Measurements from ENCODE around the gene CMTM8.

Gene CMTM8

GRCh38 chr3:32379831-32380500, 141.5 kb downstream of the CMTM8 start:
- H2BK120ac ChIP-seq (ENCODE audit: insufficient read depth, low read length, poor library complexity): no peak overlapping the region
- H3K79me2 ChIP-seq (ENCODE audit: control insufficient read depth, insufficient read depth, low read length, poor library complexity): no peaks in the 10 kb centered on the region
- H3K4ac ChIP-seq (ENCODE audit: low read depth, low read length): no peak overlapping the region
- no peak overlapping the region for H3K18ac ChIP-seq (ENCODE audit: low read length)
- no peak overlapping the region for H2BK5ac ChIP-seq (ENCODE audit: low read depth, low read length, poor library complexity)
- H2AFZ ChIP-seq (ENCODE audit: insufficient read depth, low read length, poor library complexity): no peak overlapping the region
- H4K91ac ChIP-seq (ENCODE audit: low read depth, low read length): no peak overlapping the region
- no peaks in the 10 kb centered on the region for H3K36me3 ChIP-seq (ENCODE audit: control insufficient read depth in 1 of 2, insufficient read depth in 2 of 2, low read length in 2 of 2)
- H4K8ac ChIP-seq (ENCODE audit: low read depth, low read length): no peak overlapping the region
- no peak overlapping the region for H3K4me2 ChIP-seq (ENCODE audit: low read length)
- H4K12ac ChIP-seq (ENCODE audit: low read depth, low read length): no peak overlapping the region
- no peak overlapping the region for H3K27ac ChIP-seq (ENCODE audit: low read depth, low read length)
- H3K27me3 ChIP-seq (ENCODE audit: insufficient read depth, low read length): no peaks in the 10 kb centered on the region
- no peaks in the 10 kb centered on the region for H3K4me1 ChIP-seq (ENCODE audit: control insufficient read depth in 1 of 2, insufficient read depth in 2 of 2, low read length in 2 of 2)
- no peak overlapping the region for H3K9ac ChIP-seq (ENCODE audit: low read length)
- H3K4me3 ChIP-seq (ENCODE audit: low read depth, low read length): no peak overlapping the region
- no peaks in the 10 kb centered on the region for H3K9me3 ChIP-seq (ENCODE audit: insufficient read depth, low read depth, low read length)
- H3K79me1 ChIP-seq (ENCODE audit: low read length): no peaks in the 10 kb centered on the region
- H3K14ac ChIP-seq (ENCODE audit: low read length): no peak overlapping the region
- H3K23ac ChIP-seq (ENCODE audit: low read length): no peak overlapping the region
- no CpG with 5 or more reads among the region's 10 CpGs for WGBS (ENCODE audit: extremely low coverage, insufficient coverage, insufficient read length)
- no peak for DNase-seq
- no peak overlapping the region for H2AK5ac ChIP-seq (ENCODE audit: low read length)
- no peak overlapping the region for H2BK12ac ChIP-seq (ENCODE audit: low read length)

GRCh38 chr3:32381922-32382321, 143.4 kb downstream of the CMTM8 start:
- no peak overlapping the region for H2AK5ac ChIP-seq (ENCODE audit: low read length)
- no peaks in the 10 kb centered on the region for H3K79me1 ChIP-seq (ENCODE audit: low read length)
- H3K9me3 ChIP-seq (ENCODE audit: insufficient read depth, low read depth, low read length): no peaks in the 10 kb centered on the region
- no peaks in the 10 kb centered on the region for H3K79me2 ChIP-seq (ENCODE audit: control insufficient read depth, insufficient read depth, low read length, poor library complexity)
- H2BK12ac ChIP-seq (ENCODE audit: low read length): no peak overlapping the region
- no peak overlapping the region for H2BK120ac ChIP-seq (ENCODE audit: insufficient read depth, low read length, poor library complexity)
- H2AFZ ChIP-seq (ENCODE audit: insufficient read depth, low read length, poor library complexity): no peak overlapping the region
- no peak overlapping the region for H3K18ac ChIP-seq (ENCODE audit: low read length)
- no peak overlapping the region for H3K4me2 ChIP-seq (ENCODE audit: low read length)
- H3K23ac ChIP-seq (ENCODE audit: low read length): no peak overlapping the region
- H3K36me3 ChIP-seq (ENCODE audit: control insufficient read depth in 1 of 2, insufficient read depth in 2 of 2, low read length in 2 of 2): no peaks in the 10 kb centered on the region
- DNase-seq: no peak
- H3K4me1 ChIP-seq (ENCODE audit: control insufficient read depth in 1 of 2, insufficient read depth in 2 of 2, low read length in 2 of 2): peaks cover 0 to 3% of the 10 kb centered on the region in 2 experiments
- H3K4me3 ChIP-seq (ENCODE audit: low read depth, low read length): no peak overlapping the region
- no peak overlapping the region for H3K4ac ChIP-seq (ENCODE audit: low read depth, low read length)
- no peak overlapping the region for H3K14ac ChIP-seq (ENCODE audit: low read length)
- no peak overlapping the region for H4K12ac ChIP-seq (ENCODE audit: low read depth, low read length)
- no peak overlapping the region for H2BK5ac ChIP-seq (ENCODE audit: low read depth, low read length, poor library complexity)
- no peak overlapping the region for H4K8ac ChIP-seq (ENCODE audit: low read depth, low read length)
- no peak overlapping the region for H4K91ac ChIP-seq (ENCODE audit: low read depth, low read length)
- no peak overlapping the region for H3K9ac ChIP-seq (ENCODE audit: low read length)
- H3K27me3 ChIP-seq (ENCODE audit: insufficient read depth, low read length): no peaks in the 10 kb centered on the region
- no peak overlapping the region for H3K27ac ChIP-seq (ENCODE audit: low read depth, low read length)
- whole genome bisulfite sequencing (ENCODE audit: extremely low coverage, insufficient coverage, insufficient read length): no CpG with 5 or more reads among the region's 7 CpGs

GRCh38 chr3:32383136-32383711, 144.7 kb downstream of the CMTM8 start:
- Histone ChIP-seq H2AFZ (ENCODE audit: insufficient read depth, low read length, poor library complexity) (no peak overlapping the region), H3K36me3 (ENCODE audit: control insufficient read depth in 1 of 2, insufficient read depth in 2 of 2, low read length in 2 of 2) (no peaks in the 10 kb centered on the region), H3K4me3 (ENCODE audit: low read depth, low read length) (no peak overlapping the region), H4K8ac (ENCODE audit: low read depth, low read length) (no peak overlapping the region), H3K79me1 (ENCODE audit: low read length) (no peaks in the 10 kb centered on the region), H3K23ac (ENCODE audit: low read length) (no peak overlapping the region), H3K4me1 (ENCODE audit: control insufficient read depth in 1 of 2, insufficient read depth in 2 of 2, low read length in 2 of 2) (peaks cover 0 to 3% of the 10 kb centered on the region in 2 experiments), H3K4me2 (ENCODE audit: low read length) (no peak overlapping the region), H3K79me2 (ENCODE audit: control insufficient read depth, insufficient read depth, low read length, poor library complexity) (no peaks in the 10 kb centered on the region), H4K91ac (ENCODE audit: low read depth, low read length) (no peak overlapping the region), H2AK5ac (ENCODE audit: low read length) (no peak overlapping the region), H3K18ac (ENCODE audit: low read length) (no peak overlapping the region), H3K9me3 (ENCODE audit: insufficient read depth, low read depth, low read length) (no peaks in the 10 kb centered on the region), H3K27me3 (ENCODE audit: insufficient read depth, low read length) (no peaks in the 10 kb centered on the region), H2BK12ac (ENCODE audit: low read length) (no peak overlapping the region), H2BK5ac (ENCODE audit: low read depth, low read length, poor library complexity) (no peak overlapping the region), H2BK120ac (ENCODE audit: insufficient read depth, low read length, poor library complexity) (no peak overlapping the region), H3K4ac (ENCODE audit: low read depth, low read length) (no peak overlapping the region), H3K27ac (ENCODE audit: low read depth, low read length) (no peak overlapping the region), H4K12ac (ENCODE audit: low read depth, low read length) (no peak overlapping the region), H3K9ac (ENCODE audit: low read length) (no peak overlapping the region), H3K14ac (ENCODE audit: low read length) (no peak overlapping the region)
- peak; percentile 79 to 81 for DNase-seq
- WGBS (ENCODE audit: extremely low coverage, insufficient coverage, insufficient read length): no CpG with 5 or more reads among the region's 2 CpGs

DNA sequence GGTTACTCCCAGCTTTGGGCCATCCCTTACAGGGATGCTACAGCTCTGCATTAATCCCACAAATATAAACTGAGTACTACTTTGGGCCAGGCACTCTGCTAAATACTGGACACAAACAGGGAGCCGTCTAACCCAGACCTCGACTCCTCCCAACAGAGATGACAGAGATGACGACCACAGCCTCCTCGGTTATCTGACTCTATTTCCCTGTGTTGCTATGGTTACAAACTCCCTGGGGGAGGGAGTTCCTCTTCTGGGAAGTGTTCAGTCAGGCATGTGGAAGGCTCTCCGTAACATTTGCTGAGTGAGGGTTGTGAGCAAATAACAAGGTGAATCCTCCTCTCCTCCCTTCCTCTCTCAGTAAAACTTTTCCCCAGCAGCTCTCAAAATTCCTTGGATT, 146.5 kb downstream of the CMTM8 start:
- H3K27ac ChIP-seq (ENCODE audit: low read depth, low read length): no peak overlapping the region
- no peak overlapping the region for H3K18ac ChIP-seq (ENCODE audit: low read length)
- no peak overlapping the region for H2BK120ac ChIP-seq (ENCODE audit: insufficient read depth, low read length, poor library complexity)
- WGBS (ENCODE audit: extremely low coverage, insufficient coverage, insufficient read length): no CpG with 5 or more reads among the region's 5 CpGs
- no peaks in the 10 kb centered on the region for H3K79me1 ChIP-seq (ENCODE audit: low read length)
- H3K9me3 ChIP-seq (ENCODE audit: insufficient read depth, low read depth, low read length): no peaks in the 10 kb centered on the region
- H3K4me1 ChIP-seq (ENCODE audit: control insufficient read depth in 1 of 2, insufficient read depth in 2 of 2, low read length in 2 of 2): peaks cover 0 to 3% of the 10 kb centered on the region in 2 experiments
- H3K9ac ChIP-seq (ENCODE audit: low read length): no peak overlapping the region
- no peak overlapping the region for H2BK5ac ChIP-seq (ENCODE audit: low read depth, low read length, poor library complexity)
- H3K27me3 ChIP-seq (ENCODE audit: insufficient read depth, low read length): no peaks in the 10 kb centered on the region
- no peaks in the 10 kb centered on the region for H3K36me3 ChIP-seq (ENCODE audit: control insufficient read depth in 1 of 2, insufficient read depth in 2 of 2, low read length in 2 of 2)
- no peak overlapping the region for H4K91ac ChIP-seq (ENCODE audit: low read depth, low read length)
- H3K4ac ChIP-seq (ENCODE audit: low read depth, low read length): no peak overlapping the region
- no peak overlapping the region for H3K4me3 ChIP-seq (ENCODE audit: low read depth, low read length)
- H4K12ac ChIP-seq (ENCODE audit: low read depth, low read length): no peak overlapping the region
- H2BK12ac ChIP-seq (ENCODE audit: low read length): no peak overlapping the region
- peak; percentile 35 to 71 for DNase-seq
- no peak overlapping the region for H3K4me2 ChIP-seq (ENCODE audit: low read length)
- no peak overlapping the region for H2AK5ac ChIP-seq (ENCODE audit: low read length)
- H3K23ac ChIP-seq (ENCODE audit: low read length): no peak overlapping the region
- H4K8ac ChIP-seq (ENCODE audit: low read depth, low read length): no peak overlapping the region
- no peak overlapping the region for H3K14ac ChIP-seq (ENCODE audit: low read length)
- no peak overlapping the region for H2AFZ ChIP-seq (ENCODE audit: insufficient read depth, low read length, poor library complexity)
- no peaks in the 10 kb centered on the region for H3K79me2 ChIP-seq (ENCODE audit: control insufficient read depth, insufficient read depth, low read length, poor library complexity)

All from trophoblast cell (in vitro differentiated cells and primary cell).